Measurements from ENCODE around the gene RAD51B.

RAD51B gene

GRCh38 chr14:67908052-67908754, 88.6 kb downstream of the RAD51B start:
- DNase-seq, result no peak

GRCh38 chr14:67911562-67911961, 92.0 kb downstream of the RAD51B start:
- no peak for DNase-seq

- no peak for DNase-seq
These were observed 96.9 kb downstream of the RAD51B start for GRCh38 chr14:67916430-67916829.

- DNase-seq, result no peak
These were observed 97.4 kb downstream of the RAD51B start for GRCh38 chr14:67917006-67917405.

GRCh38 chr14:67918838-67919237, 99.3 kb downstream of the RAD51B start:
- DNase-seq, result no peak

- peak; percentile 25 for DNase-seq
These were observed 99.9 kb downstream of the RAD51B start for GRCh38 chr14:67919259-67920032.

- DNase-seq, result no peak
These were observed 107.2 kb downstream of the RAD51B start for GRCh38 chr14:67926821-67927220.

- DNase-seq, result no peak
These were observed 107.7 kb downstream of the RAD51B start for GRCh38 chr14:67927244-67927643.

GRCh38 chr14:67928375-67928774, 108.8 kb downstream of the RAD51B start:
- no peak for DNase-seq

GRCh38 chr14:67932708-67933246, 113.2 kb downstream of the RAD51B start:
- no peak for DNase-seq

- DNase-seq, result no peak
These were observed 113.7 kb downstream of the RAD51B start for GRCh38 chr14:67933266-67933665.

GRCh38 chr14:67934087-67934486, 114.5 kb downstream of the RAD51B start:
- DNase-seq, result peak; percentile 80

- no peak for DNase-seq
These were observed 115.3 kb downstream of the RAD51B start for GRCh38 chr14:67934862-67935261.

GRCh38 chr14:67935371-67935770, 115.8 kb downstream of the RAD51B start:
- DNase-seq, result no peak

GRCh38 chr14:67938071-67938470, 118.5 kb downstream of the RAD51B start:
- DNase-seq, result no peak

- DNase-seq, result peak; percentile 66
These were observed 121.2 kb downstream of the RAD51B start for GRCh38 chr14:67940486-67941455.

- DNase-seq, result no peak
These were observed 122.0 kb downstream of the RAD51B start for GRCh38 chr14:67941456-67942018.

- no peak for DNase-seq
These were observed 122.6 kb downstream of the RAD51B start for GRCh38 chr14:67942080-67942710.

GRCh38 chr14:67943947-67944346, 124.4 kb downstream of the RAD51B start:
- peak; percentile 84 for DNase-seq

- no peak for DNase-seq
These were observed 125.0 kb downstream of the RAD51B start for GRCh38 chr14:67944605-67945004.

- DNase-seq, result no peak
These were observed 130.2 kb downstream of the RAD51B start for GRCh38 chr14:67949771-67950170.

GRCh38 chr14:67950386-67950785, 130.8 kb downstream of the RAD51B start:
- no peak for DNase-seq
